Body of pancreas (tissue), 4 donors: Measurements from ENCODE around the gene SPEF2.

Source experiments
- POLR2A ChIP-seq, 3 donors: fragments of 450-650 bp; IDR thresholded peaks; one replicate each; pipeline ENCODE4 v1.6.1; 2016; ENCODE audit warnings: antibody characterized with exemption in 3 of 3, mild to moderate bottlenecking in 2 of 3
- TF ChIP-seq, protein P1 (sequence below), 7 experiments: fragments of 450-650 bp in 4 of 7; fragments of 200-600 bp in 3 of 7; sonication (generic) in 3 of 7; IDR thresholded peaks; one replicate each; pipeline ENCODE4 v1.5.1; 2016 to 2019; ENCODE audit warnings: antibody characterized with exemption in 7 of 7

DNA sequence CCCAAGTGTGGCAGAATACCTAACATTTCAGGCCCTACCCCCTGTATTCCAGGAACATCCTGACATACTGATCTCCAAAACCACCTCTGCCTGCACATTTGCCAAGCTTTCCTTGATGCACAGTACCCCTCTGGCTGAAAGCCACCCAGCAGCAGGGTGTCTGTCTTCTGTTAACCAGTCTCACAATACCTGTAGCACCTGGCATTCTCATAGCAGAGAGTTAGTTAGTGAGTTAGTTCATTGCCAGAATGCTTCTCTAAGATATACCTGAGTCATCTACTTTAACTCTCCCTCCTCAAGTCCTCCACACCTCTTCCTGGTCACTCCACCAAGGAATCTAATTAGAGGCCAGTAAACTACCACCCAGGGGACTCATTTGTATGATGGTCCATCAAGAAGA lies 192.9 kb downstream of the SPEF2 start:
- TF ChIP-seq, protein P1, sequence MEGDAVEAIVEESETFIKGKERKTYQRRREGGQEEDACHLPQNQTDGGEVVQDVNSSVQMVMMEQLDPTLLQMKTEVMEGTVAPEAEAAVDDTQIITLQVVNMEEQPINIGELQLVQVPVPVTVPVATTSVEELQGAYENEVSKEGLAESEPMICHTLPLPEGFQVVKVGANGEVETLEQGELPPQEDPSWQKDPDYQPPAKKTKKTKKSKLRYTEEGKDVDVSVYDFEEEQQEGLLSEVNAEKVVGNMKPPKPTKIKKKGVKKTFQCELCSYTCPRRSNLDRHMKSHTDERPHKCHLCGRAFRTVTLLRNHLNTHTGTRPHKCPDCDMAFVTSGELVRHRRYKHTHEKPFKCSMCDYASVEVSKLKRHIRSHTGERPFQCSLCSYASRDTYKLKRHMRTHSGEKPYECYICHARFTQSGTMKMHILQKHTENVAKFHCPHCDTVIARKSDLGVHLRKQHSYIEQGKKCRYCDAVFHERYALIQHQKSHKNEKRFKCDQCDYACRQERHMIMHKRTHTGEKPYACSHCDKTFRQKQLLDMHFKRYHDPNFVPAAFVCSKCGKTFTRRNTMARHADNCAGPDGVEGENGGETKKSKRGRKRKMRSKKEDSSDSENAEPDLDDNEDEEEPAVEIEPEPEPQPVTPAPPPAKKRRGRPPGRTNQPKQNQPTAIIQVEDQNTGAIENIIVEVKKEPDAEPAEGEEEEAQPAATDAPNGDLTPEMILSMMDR (IDR thresholded peaks at IDR 0.05), result no peak
- TF ChIP-seq POLR2A (IDR thresholded peaks at IDR 0.05), result no peak
